Esophagus (tissue), 2 donors: ENCODE measurements around the gene ALDH3B2. TPM values are rescaled to one million over a fixed set of nuclear protein-coding genes. Genes with fewer than 3 reads are reported as not detected.

Source experiments
- H3K27ac ChIP-seq, 2 donors: one replicate each; pipeline ENCODE4 v1.5.1; 2013; ENCODE audit warnings: low read depth in 2 of 2, mild to moderate bottlenecking in 2 of 2, inconsistent platforms in 1 of 2, low read length in 1 of 2, moderate library complexity in 1 of 2
- H3K27me3 ChIP-seq, 2 donors: one replicate each; pipeline ENCODE4 v1.6.1; 2013; ENCODE audit warnings: low read length in 2 of 2, control low read depth in 1 of 2, mild to moderate bottlenecking in 1 of 2; ENCODE audit not compliant: insufficient read depth in 2 of 2, control insufficient read depth in 1 of 2
- H3K36me3 ChIP-seq, 2 donors: one replicate each; pipeline ENCODE4 v1.6.1; 2013; ENCODE audit warnings: low read length in 1 of 2; ENCODE audit not compliant: control insufficient read depth in 2 of 2, insufficient read depth in 2 of 2
- H3K4me1 ChIP-seq, 2 donors: one replicate each; pipeline ENCODE4 v1.6.1; 2013; ENCODE audit warnings: low read length in 1 of 2; ENCODE audit not compliant: control insufficient read depth in 2 of 2, insufficient read depth in 2 of 2
- H3K4me3 ChIP-seq, 2 donors: one replicate each; pipeline ENCODE4 v1.5.1; 2013; ENCODE audit warnings: low read length in 2 of 2, mild to moderate bottlenecking in 2 of 2, low read depth in 1 of 2, moderate library complexity in 1 of 2
- H3K9me3 ChIP-seq, 2 donors: one replicate each; pipeline ENCODE4 v1.6.1; 2013; ENCODE audit warnings: mild to moderate bottlenecking in 2 of 2, low read depth in 1 of 2, low read length in 1 of 2, moderate library complexity in 1 of 2; ENCODE audit not compliant: control insufficient read depth in 2 of 2, insufficient read depth in 1 of 2
- WGBS, 2 donors: extraction: QIAGEN DNeasy Blood & Tissue Kit; methylation state at CpG; one replicate each; pipeline ENCODE4 v1.1.7; 2013; 5-methylcytosine and 5-hydroxymethylcytosine counted together
- polyA plus RNA-seq, 2 donors: library from polyadenylated mRNA; stranded (reverse); fragments of 200-250 nt; gene quantifications; one replicate each; pipeline ENCODE4 v1.2.3, GENCODE V29; 2013
- donor health status: healthy with polysubstance abuse.
- donor health status: Bipolar disorder and iron deficiency.

The ALDH3B2 gene
- polyA plus RNA-seq, 2 donors = 62.8 to 120 TPM

DNA sequence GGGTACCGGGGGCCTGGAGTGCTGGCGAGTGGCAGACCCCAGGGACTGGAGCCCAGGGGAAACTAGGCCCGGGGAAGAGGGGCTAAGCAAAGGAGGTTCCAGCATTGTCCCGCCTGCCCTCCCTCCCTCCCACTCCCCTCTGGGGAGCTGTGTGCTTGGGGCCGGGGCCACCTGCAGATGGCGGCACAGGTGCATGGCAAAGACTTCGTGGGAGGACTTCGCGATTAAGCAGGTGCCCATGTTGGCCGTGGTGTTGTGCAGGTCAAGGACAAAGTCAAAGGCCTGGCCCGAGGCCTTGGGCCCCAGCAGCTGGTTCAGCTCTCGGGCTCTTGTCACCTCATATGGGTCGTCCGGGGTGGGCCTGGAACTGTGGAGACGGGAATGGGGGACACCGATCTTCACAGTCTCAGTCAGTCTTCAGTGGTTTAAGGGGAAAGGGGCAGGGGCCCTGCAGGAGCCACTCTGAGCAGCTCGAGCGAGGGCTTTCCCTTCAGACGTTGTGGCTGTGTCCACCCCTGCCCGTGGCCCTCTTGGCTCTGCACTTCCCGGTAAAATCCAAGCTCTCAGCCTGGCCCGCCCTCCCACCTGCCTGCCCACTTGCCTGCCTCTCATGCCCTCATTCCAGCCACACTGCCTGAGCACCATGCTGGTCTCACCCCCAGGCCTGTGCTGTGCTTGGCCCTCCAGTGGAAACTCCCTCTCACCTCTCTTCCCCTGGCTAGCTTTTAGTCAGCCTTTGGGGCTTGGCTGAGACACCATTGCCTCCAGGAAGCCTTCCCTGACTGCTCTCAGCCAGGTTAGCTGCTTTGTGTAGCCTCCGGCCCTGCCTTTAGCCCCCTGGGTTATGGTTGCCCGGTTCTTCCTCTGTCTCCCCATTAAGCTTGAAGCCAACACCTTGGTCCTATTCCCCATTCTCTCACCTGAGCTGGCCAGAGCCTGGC is 28.6 kb downstream of the ALDH3B2 start:
- Histone ChIP-seq H3K4me3 (no peak overlapping the region), H3K27me3 (no peaks in the 10 kb centered on the region), H3K36me3 (no peaks in the 10 kb centered on the region), H3K4me1 (peaks cover 0 to 18% of the 10 kb centered on the region in 2 donors), H3K27ac (no peak overlapping the region), H3K9me3 (peaks cover 0 to 3% of the 10 kb centered on the region in 2 donors)
- 74 to 80% methylated on average over 23 to 24 of the region's 24 CpGs for WGBS, 2 donors

- peaks cover 1 to 17% of the 10 kb centered on the region in 2 donors for H3K4me1 ChIP-seq
- 69 to 80% methylated on average over 22 of the region's 22 CpGs for WGBS, 2 donors
- no peak overlapping the region for H3K27ac ChIP-seq
- H3K36me3 ChIP-seq = no peaks in the 10 kb centered on the region
- no peak overlapping the region for H3K4me3 ChIP-seq
- H3K27me3 ChIP-seq = no peaks in the 10 kb centered on the region
- peaks cover 0 to 3% of the 10 kb centered on the region in 2 donors for H3K9me3 ChIP-seq
Measured at GRCh38 chr11:67644472-67645418, 29.7 kb downstream of the ALDH3B2 start.

GRCh38 chr11:67644042-67644441 is 30.4 kb downstream of the ALDH3B2 start:
- Histone ChIP-seq H3K27ac (no peak overlapping the region), H3K4me3 (no peak overlapping the region), H3K9me3 (peaks cover 0 to 3% of the 10 kb centered on the region in 2 donors), H3K36me3 (no peaks in the 10 kb centered on the region), H3K27me3 (no peaks in the 10 kb centered on the region), H3K4me1 (peaks cover 4 to 13% of the 10 kb centered on the region in 2 donors)
- 85 to 87% methylated on average over 5 of the region's 5 CpGs for WGBS, 2 donors

DNA sequence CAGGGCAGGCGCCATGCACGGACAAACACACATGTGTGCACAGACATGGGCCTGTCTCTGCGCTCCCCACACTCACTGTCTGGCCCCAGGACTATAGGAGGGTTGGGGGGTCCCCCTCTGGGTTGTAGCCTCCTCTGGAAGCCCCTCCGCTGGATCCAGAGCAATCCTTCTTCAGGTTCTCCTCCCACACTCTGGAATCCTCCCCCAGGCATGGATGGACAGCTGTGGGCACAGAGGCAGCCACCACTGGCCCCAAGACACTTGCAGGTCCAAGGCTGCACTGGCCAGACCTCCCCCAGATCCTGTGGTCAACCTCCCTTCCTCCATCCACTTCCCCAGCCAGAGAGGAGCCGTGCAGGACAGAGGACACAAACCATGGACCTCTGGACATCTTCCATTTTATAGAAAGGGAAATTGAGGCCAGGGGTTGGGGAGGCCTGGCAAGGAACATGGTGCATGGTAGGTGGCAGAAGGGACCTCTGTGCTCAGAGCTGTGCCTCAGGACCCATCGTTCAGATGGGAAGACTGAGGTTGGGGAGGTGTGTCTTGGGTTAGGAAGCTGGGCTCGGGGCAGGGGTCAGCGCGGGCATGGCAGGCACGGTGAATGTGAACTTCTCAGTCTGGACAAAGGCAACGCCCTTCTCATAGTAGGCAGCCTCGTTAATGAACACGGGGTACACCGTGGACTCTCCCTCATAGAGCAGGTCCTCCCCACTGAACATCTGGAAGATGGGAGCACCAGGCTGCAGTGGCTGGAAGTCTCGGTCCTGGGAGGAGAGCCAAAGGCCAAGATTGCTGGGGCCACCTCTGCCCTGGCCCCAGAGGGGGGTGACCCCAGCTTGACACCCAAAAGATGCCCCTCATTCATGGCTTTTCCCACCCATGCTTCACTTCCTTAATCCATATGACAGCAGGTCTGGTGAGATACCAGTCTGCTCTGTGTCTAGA is 32.0 kb downstream of the ALDH3B2 start:
- peaks cover 0 to 3% of the 10 kb centered on the region in 2 donors for H3K9me3 ChIP-seq
- 87 to 91% methylated on average over 15 of the region's 15 CpGs for WGBS, 2 donors
- no peak overlapping the region for H3K27ac ChIP-seq
- H3K4me1 ChIP-seq = peaks cover 4 to 8% of the 10 kb centered on the region in 2 donors
- H3K4me3 ChIP-seq = no peak overlapping the region
- H3K36me3 ChIP-seq = no peaks in the 10 kb centered on the region
- H3K27me3 ChIP-seq = no peaks in the 10 kb centered on the region

- peaks cover 4 to 5% of the 10 kb centered on the region in 2 donors for H3K4me1 ChIP-seq
- peaks cover 0 to 3% of the 10 kb centered on the region in 2 donors for H3K9me3 ChIP-seq
- no peaks in the 10 kb centered on the region for H3K27me3 ChIP-seq
- no peaks in the 10 kb centered on the region for H3K36me3 ChIP-seq
- H3K4me3 ChIP-seq = no peak overlapping the region
- WGBS, 2 donors = 80 to 81% methylated on average over 25 to 28 of the region's 28 CpGs
- no peak overlapping the region for H3K27ac ChIP-seq
Measured at GRCh38 chr11:67641338-67642172, 32.9 kb downstream of the ALDH3B2 start.

DNA sequence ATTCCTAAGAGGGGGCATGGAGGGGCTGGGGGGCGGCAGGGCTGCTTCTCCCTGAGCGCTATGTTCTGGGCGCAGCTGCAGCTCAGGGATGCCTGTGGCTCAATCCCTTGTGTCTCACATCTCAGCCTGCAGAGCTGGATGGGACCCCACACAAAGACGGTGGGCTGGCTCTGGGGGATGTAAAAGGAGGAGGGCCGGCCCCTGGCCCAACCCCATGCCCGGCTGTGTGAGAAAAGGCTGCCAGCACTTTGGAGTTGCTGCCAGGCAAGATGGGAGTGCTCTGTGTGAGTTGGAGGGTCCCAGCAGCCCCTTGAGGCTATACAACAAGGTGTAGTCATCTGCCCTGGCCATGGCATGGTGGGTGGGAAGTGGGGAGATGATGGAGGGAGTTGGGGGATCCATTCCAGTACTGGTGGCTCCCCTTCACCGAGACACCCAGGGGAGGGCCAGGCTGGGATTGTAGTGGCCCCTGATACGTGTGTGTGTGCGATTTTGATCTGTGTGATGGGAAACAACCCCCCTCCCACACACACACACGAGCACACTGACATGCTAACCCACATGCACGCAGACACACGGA is 33.6 kb downstream of the ALDH3B2 start:
- peaks cover 0 to 3% of the 10 kb centered on the region in 2 donors for H3K9me3 ChIP-seq
- WGBS, 2 donors = 69 to 74% methylated on average over 12 of the region's 12 CpGs
- peaks cover under 1 to 4% of the 10 kb centered on the region in 2 donors for H3K4me1 ChIP-seq
- no peak overlapping the region for H3K27ac ChIP-seq
- H3K36me3 ChIP-seq = no peaks in the 10 kb centered on the region
- H3K4me3 ChIP-seq = no peak overlapping the region
- H3K27me3 ChIP-seq = no peaks in the 10 kb centered on the region

DNA sequence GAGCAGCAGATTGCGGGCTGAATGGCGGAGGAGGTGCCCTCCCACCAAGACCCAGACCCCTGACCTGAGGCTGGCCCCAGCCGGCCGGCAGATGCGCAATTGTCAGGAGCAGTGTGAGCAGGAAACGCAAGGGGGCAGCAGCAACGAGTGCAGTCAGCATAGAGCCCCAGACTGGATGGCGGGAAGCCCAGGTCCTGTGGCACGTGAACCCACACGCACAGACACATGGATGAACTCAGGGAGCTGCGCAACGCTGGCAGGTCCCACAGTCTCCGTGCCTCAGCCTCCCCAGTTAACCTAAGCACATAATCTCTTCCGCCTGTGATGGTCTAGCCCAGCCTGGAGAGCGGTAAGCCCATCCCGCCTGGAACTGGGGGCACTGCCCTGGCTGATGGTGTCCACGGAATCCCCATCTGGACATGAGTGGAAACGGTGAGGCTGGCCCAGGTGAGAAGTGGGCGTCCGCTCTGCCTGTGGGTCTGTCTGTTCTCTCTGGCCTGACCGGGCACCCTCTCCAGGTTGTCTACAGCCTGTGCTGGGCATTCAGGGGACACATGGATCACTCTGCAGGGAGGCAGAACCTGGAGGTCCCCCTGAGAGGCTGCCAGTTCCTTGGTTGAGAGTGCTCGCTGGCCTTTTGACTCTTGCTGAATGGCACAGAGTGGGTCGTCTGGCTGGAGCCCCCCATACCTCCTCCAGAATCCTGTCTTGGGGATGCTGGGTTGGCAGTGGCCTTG is 34.2 kb downstream of the ALDH3B2 start:
- no peak overlapping the region for H3K27ac ChIP-seq
- WGBS, 2 donors = 46 to 52% methylated on average over 23 of the region's 23 CpGs
- H3K36me3 ChIP-seq = no peaks in the 10 kb centered on the region
- H3K27me3 ChIP-seq = no peaks in the 10 kb centered on the region
- no peak overlapping the region for H3K4me3 ChIP-seq
- peaks cover 0 to 3% of the 10 kb centered on the region in 2 donors for H3K9me3 ChIP-seq
- H3K4me1 ChIP-seq = peaks cover 0 to 4% of the 10 kb centered on the region in 2 donors
